HG03066 (cell line): ENCODE results near the gene TNIP1.

Experiments used
- ATAC-seq: cut with Tn5 transposase; IDR thresholded peaks from one replicate; pipeline ENCODE4 v1.9.1; 2021; ENCODE audit warnings: low read depth; ENCODE audit not compliant: unreplicated experiment

TNIP1 gene

DNA sequence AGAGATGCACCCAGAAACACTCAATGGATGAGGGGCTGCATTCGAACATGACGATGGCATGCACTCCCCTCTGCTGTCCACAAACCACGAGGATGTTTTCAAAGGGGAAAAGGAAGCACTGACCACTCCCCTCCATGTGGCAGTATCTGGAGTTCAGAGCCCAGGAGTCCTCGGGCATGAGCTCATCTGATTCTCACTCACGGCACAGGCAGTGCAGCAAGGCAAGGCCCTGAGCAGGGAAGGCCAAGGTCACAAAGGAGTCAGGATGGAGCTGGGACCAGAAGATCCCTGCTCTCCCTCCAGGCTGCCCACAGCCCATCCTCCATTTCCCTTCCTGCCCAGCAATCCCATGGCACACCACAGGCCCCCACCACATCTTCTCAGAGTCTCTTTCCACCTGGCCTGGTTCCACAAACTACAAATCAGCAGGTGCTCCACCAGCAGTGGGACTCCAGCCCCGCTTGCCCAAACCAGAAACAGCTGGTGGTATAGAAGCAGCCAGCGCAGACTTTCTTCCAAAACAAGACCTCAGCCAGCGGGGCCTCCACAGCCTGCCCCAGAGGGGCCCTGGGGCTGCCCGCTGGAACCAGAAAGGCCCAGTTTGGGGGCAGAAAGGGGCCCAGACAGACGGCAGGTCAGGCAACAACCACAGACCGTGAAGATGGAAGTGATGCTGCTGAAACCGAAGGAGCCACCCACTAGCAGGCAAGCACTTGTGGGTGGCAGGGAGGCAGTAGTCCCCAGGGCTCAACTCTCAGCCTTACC, 12.2 kb downstream of the TNIP1 start:
- ATAC-seq, result peak; percentile 50

DNA sequence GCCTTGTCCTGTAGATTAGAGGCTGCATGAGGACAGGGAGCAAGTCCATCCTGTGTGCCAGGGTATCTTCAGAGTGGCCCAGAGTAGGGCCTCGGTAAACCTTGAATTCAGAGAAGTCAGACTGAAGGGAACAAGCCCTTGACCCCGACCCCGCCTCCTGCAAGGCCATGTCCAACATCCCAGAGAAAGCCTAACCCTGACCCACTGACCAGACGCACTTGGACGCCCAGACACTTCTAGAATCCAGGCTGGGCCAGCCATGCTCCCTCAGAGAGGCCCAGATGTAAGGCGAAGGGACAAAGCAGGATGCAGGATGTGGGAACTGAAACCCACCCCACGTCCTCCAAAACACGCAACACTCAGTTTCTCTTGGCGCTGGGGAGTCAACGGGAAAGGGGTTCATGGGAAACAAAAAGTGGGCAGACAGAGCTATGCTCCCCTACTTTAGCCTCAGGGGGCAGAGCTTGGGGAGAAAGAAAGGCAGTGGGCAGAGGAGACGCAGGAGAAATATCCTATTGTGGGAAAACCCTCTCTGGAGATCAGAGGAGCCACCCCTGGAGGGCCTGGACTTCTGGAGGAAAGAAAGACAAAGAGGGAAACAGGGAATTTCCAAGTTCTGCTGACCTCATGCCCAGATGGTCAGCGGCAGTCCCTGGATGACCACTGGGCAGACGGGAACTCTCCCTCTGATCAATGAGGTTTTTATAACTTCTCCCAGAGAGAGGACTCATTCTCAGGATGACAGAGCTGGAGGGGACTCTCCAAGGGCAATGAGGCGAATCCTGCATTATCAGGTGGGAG, 13.0 kb downstream of the TNIP1 start:
- no peak for ATAC-seq

DNA sequence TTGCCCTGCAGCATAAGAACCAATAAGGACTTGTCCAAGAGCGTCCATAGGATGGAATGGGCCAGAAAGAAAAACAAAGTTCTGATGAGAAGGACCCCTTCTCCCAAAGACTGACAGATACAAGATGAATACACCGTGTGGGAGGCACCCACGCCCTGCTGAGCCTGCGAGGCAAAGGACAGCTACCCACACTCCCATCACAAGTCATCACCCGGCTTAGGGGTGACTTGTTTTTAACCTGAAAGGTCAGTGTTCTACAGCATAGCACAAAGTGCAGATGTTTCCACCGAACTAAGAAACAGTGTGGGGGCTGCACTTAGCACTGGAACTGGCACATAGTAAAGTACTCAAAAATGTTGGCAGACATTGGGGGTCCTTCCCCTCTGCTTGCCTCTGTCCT, 13.9 kb downstream of the TNIP1 start:
- ATAC-seq, result no peak

DNA sequence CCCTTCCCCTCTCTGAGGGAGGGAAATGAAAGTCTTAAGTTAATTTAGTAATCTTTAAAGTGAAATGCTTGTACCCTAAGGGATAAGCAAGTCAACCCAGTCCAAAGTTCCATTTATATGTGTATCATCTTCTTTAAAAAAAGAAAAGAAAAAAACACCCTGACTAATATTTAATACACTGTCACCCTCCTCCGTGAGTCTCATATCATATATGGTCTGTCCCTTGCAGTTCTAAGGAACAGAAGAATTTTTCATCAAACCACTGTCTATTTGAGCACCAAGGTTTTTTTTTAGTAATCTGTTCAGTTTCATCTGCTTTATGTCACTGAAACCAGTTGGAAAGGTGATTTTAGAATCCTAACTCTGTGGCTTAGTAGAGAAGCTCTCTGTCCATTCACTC, 15.2 kb downstream of the TNIP1 start:
- no peak for ATAC-seq

DNA sequence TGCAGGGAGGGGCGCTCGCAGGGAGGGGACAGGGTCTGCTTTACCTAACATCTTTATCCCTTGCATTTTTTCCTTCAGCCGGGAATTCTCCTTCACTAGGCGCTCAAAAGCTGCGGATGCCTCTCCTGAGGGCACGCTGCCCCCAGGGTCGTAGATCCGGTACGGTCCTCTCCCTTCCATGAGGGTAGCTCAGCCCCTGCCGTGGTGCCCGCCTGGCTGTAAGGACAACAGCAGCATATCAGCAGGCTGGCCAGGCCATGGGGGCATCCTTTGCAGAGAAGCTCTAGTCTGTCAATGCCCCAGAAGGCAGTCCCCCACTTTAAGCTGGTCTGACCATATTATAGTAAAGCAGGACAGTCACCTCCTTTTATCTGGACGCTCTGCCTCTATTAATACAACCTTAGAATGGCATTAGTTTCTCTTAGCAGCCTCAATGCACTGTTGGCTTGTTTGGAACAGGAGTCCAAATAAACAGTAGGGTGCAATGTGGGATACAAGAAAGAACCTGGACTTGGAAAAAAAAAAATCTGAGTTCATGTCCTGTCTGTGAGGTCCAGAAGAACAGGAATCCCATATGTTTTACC, 15.8 kb downstream of the TNIP1 start:
- ATAC-seq, result no peak

DNA sequence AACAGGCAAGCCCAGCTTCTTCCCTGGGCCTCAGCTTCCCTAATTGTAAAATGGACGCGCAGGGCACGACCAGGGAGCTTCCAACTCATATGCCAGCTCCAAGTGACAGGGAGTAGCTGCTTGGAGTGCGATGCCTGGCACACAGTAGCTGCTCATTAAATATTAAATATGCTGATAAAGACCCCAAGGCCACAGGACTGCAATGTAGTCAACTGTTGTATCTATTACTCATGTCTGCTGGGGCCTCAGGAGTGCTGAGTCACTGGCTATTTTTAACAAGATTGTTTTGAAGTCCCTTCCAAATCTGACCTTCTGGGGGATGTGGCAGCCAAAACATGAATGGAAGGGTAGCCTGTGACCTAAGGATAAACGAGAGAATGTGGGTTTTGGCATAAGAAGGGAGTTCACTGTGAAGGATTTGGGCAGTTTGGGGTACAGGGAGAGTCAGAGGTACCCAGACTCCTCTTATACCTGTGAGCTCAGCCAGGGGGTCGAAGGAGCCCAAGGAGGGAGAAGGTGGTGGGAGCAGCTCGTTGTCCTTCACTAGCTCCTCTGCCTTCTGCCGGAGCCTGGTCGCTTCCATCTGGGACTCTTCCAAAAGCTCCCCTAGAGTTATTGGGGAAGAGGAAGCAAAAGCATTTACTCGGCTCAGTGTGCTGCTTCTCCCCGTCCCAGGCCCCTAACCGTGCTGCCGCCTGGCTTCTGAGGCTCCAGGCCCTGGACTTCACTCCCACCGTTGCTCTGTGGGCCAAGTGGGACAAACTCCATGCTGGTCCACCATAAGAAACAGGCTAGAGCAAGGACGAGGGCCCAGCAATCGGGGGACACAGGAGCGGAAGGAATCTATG, 17.5 kb downstream of the TNIP1 start:
- ATAC-seq, result no peak

DNA sequence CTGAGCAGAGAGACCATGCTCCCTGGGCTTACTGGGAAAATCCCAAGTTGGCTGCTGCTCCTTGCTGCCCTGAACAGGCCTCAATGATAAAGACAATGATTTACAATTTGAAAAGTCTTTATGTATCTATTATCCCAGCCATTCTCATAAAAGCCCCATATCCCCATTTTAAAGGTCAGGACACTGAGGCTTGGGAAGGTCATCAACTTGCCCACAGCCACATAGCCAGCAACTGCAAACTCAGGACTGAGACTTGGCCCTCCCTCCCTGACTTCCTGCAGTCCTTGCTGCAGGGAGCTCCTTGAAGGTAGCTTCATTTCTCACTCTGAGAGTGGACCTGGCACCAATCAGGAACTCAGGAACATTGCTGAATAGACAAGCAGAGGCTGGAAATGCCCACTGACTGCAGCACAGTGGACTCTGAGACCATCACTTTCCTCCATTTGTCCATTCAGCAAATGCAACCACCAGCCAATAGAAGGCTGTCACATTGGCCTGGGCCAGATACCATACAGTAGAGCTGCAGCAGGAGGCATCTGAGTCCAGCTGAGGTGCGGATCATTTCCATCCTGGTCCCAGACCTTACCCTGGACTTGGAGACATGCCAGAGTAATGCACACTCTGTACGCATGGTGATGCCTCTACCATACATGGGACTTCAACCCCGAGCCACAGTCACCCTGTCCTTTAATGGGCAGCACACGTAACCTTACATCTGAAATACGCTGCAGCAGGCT, 18.3 kb downstream of the TNIP1 start:
- no peak for ATAC-seq

DNA sequence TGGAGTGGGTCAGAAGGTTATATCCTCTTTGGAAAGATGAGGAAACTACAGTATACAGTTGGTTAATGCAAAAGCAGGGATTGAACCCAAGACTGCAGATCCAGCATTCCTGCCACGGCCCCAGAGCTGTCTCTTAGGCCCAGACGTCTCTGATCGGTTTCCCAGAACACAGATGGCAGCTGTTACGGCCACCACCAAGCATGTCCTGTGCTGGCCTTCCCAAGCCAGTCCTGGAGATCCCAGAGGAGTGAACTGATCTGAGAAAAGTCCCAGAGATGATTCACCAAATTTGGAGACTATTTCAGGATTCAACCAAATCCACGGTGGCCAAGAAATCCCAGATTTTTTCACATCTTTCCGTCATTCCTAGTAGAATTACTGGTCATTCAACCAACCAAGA, 20.1 kb downstream of the TNIP1 start:
- ATAC-seq, result no peak

DNA sequence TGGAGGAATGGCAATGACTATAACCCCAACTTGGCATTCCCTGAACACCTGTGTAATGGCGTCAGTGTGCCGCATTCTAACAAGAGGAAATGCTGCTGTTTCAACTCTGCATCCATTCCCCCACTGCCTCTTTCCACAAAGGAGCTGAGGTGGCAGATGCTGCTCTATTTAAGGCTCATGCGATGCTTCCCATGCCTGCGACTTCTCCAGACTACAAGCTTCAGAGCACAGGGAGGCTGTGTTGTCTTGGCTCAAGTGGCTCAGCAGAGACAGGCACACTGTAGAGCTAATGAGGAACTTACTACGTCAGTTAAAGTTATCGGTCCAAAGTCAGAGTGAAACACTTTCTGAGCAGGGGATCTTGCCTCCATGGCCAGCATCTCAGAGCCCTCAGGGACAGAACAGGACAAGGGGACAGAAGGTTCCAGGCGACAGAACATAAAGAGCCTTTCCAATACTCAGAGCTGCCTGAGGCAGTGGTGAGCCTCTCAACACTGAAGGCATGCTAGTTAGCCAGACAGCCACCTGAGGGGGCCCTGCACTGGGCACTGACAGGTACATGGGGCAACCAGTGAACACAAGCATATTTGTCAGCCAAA, 21.8 kb downstream of the TNIP1 start:
- ATAC-seq, result no peak

DNA sequence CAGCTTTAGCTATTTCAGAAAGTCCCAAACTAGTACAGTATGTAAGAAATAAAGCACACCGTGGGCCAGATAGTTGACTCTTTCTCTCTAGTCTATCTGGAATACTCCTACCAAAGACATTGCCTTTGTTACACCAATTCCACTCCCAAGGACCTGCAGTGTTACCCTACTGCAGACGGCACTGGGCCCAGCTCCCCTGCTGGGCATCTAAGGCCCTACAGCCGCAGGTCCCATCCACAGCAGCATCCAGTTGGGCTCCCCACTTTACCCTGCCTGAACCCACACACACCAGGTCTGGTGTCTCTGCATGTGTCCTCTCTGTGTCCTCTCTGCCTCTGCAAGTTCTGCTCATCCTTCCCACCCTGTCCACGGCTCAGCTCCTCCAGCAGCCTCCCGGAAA, 22.5 kb downstream of the TNIP1 start:
- no peak for ATAC-seq

DNA sequence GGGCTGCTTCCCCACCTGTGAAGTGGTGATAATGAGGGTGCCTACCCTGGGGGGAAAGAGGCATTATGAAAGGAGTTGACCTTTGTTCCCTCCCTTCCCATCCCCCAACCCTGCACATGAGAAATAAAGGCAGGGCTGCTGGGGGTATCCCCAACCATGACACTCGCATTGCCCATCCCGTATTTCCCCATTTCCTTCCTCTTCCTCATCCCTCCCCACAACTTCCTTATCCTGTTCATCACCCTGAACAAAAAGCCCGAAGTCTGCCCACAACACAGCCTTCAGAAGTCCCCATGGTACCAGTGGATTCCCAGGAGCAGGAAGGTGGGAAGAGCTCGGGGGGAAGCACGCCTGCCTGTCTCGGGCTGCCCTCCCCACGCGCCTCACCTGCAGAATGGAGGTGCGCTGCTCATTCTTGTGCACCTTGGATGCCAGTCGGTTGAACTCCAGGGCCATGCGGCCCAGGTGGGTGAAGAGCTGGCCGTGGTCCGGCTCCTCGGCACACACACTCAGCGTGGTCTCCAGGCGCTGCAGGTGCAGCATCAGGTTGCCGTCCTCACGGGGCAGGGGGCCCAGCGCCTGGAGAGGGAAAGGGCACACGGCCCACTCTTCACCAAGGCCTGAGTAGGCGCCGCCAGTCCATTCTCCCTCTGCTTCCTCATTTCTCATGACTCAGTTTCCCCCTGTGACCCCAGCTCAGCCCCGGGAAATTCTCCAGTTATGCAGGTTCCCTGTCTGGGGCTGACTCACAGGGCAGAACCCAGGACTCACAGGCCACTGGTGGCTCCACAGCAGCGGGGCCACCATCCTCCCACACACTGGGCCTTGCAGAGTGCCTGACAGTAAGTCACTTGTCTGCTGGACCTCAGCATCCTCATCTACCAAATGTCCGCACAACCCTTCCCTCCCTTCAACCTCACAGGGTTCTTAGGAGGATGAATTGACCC, 24.2 kb downstream of the TNIP1 start:
- no peak for ATAC-seq

DNA sequence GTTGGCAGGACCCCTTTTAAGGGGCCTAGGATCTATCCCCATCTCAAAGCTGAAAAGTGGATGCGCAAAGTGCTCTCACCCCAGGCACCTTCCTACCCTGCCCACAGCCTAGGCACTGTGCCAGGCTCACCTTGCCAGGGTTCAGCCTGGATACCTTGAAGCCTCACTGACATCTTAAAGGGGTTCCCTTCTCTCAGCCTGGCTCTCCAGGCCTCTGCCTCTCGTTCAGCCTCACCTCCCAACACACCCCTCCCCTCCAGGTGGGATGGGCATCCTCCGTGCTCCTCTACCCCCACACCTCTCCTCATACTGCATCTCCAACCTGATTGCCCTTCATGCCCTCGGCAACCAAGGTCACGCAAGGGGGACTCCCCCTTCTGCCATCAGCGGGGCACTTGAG, 25.5 kb downstream of the TNIP1 start:
- no peak for ATAC-seq

DNA sequence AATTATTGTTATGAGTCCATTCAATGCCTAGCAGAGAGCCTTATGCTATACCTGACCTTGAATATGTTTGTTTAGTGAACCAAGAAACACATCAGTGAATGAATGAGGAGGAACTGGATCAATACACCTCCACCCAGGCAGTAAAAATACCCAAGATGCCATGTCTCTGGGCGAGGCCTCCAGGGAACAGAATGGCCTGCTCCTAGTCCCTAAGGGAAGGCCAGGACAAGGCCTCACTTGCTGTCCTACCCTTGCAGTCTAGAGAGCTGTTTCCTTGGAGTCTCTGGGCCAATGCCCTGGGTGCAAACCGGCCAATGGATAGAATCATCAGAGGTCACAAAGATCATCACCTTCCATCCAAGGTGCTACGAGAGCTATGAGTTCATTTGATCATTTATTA, 26.1 kb downstream of the TNIP1 start:
- ATAC-seq, result no peak

DNA sequence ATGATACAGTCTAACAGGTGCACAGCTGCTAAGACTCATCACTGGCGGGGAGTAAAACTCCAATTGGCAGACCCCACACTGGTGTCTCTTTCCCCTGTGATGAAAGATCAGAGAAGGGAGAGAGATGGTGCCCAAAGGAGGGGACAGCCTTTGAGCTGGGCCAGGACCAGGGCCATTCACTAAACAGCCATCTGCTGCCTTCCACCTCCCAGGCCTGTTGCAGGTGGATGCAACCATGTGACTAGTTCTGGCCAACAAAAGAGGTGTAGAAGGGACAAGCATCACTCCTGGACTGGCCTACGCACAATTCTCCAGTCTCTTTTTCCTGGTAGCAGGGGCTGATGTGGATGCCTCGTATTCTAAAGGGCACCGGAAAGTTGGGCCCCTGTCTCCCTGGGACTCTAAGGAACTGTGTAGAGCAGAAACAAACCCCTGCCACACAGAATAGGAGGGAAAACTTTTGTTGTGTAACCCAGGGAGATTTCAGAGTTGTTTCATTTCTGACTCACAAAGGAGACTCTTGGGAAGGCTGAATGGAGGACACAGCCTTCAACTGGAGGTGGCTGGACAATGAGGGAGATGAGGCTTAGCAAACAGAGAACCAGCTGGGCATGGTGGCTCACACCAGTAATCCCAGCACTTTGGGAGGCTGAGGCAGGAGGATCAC, 26.9 kb downstream of the TNIP1 start:
- ATAC-seq, result no peak

DNA sequence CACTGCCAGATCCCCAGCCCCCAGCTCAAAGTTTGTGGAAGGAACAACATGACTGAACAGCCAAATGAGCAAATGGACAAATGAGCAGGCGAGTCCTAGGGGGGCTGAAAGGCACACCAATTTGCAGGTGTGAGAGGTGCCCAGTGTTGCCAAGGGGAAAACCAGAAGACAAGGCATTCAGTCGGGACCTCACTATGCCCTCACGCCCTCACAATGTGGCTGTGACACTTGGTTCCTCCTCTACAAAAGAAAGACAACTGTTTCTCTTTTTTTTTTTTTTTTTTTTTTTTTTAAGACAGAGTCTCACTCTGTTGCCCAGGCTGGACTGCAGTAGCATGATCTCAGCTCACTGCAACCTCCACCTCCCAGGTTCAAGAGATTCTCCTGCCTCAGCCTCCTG, 28.0 kb downstream of the TNIP1 start:
- ATAC-seq, result no peak

DNA sequence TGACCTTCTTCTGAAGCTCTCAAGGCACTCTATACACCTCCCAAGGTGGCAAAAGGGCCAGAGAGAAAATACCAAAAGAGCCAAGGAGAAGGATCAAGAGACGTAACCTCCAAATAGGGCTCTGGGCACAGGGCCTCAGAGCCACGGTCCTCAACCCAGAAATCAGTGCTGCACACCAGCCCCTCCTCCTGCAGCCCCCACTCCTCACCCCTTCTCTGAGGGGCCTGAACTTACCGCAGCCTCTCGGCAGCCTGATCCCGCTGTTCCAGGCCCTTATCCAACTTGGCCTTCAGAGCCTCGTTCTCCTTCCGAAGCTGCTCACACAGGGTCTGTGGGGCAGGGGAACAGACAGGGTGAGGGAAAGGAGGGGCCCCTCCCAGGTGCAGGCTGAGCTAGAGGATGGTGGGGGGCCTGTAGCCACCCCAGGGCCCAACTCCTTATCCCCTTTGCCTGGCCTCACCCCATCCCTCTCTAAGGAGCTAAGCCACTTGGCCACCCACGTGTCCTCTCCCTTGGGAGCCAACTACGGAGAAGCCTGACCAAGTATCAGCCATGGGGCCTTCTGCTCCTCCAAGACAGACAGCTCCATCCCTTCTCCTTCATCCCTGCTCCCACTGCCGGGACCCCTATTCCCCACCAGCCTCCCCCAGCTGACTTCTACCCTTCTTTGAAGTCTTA, 28.8 kb downstream of the TNIP1 start:
- no peak for ATAC-seq

DNA sequence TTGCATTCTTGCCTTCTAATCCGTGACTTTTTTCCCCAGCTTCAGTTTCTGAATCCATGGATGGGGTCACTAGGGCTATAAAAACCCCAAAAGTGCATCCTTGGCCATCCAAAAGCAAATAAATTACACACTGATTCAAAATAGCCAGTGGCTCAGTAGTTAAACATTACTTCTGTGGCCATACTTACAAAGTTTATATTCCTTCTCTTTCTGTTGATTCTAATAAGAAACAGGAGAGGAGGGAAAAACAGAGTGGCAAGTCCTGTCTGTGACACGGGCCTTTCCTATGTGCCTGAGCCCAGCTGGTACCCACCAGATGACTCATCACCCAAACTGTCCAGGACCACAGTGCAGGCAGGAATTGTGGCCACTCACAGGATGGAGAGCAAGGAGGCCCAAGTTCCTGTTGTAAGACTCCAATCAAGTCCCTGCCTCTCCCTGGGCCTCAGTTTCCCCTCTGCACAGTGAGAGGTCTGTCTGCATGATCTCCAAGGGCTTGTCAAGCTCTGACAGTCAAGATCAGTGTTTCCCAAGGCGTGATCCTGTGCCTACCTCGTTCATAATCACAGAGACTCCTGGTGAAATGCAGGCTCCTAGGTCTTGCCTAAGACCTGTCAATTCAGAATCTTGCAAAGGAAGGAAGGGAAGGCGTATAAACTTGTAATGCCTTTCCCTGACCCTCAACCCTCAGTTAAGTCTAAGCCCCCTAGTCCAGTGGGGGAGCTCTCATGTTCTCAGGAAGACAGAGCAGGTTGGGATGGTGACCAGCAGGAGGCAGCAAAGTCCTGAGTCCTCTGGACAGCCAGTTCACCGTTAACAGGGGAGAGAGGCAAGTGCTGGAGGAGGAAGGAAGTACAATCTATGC, 29.5 kb downstream of the TNIP1 start:
- ATAC-seq, result peak; percentile 77
